ENCODE data around the gene HSD17B8.

The HSD17B8 gene

DNA sequence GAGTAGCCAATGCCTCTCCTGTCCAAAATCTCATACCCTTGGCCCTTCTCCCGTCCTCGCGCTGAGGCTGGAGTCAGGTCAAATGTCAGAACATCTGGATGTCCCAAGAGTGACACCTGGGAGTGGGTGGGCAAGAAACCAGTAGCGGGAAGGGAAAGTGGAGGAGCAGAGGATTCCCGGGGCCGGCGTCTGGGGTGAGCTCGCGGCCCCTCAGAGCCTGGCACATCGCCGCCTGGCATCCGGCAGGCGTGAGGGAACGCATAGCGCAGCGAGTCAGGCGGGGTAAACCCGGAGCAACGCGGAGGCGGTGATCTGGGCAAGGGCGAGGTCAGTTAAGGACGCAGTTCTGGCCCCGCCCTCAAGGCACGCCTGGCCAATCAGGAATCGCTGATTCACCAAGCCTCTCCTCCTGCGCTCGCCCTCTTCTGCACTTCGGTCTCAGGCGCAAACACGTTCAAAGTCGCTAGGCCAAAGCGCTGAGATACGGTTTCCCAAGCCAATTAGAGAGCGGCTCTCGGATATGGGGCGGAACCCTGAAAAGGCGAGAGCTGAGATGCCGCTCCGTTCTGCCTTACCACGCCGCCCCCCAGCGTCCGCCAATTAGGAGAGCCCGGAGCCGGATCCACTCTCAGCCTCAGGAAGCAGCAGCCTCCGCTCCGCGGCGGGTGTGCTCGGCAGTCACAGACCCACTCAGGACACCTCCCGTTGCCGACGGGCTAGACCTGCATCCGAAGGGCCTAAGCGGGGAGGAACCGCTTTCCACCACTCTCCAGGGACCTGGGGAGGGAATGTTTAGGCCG is 44.7 kb downstream of the HSD17B8 start:
- DNase-seq: peak; percentile 98

DNA sequence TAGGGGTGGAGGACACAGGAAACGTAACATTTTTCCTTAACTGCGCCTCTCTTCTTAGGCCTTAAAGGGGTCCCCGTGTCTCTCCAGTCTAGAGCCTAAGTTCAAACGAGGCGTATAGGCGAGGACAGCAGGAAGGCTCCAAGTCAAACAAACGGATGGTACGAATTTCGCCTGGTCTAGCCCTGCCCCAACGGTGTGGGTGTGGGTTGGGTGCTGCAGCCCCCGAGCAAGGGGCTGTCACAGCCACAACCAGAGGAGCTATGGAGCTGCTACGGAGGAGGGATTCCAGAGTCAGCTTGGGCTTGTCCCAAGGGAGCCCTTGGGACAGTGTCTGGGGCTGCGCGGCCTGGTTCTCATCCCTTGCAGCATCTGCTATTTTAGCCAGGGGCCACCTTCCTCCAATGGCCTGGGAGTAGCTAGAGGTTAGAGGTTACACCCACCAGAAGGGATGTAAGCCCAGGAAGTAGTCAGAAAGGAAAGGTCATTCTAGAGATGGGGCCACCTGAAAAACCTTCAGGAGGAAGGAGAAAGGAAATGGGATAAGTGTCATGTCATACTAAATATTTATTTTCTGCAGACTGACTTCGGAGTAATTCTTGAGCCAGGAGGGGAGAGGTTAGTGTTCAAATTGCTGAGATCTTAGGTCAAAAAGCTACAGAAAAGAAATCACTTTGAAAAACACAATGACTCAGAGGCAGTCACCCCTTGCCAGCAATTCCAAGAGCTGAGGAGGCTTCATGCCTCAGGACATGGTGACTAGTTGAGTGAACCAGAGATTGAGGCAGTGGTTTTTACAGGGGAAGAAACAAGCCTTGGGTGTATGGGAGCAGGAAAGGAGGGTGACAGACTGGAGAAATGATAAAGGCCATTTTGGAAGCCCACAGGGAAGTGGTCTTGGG is 45.5 kb downstream of the HSD17B8 start:
- DNase-seq: no peak

DNA sequence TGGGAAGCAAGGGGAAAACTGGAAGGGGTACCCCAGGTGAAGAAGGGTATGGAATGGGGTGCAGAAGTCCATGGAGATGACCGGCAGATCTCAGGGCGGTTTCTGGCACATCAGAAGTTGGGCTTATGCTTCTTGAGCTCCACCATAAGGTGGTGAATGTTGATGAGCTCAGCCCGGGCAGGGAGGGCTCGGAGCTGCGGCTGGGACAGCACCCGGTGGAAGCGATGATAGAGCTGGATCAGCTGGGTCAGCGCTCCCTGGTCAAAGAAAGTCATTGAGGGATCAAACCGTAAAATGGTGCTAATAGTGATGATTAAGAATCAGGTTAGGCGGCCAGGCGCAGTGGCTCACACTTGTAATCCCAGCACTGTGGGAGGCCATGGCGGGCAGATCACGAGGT is 46.3 kb downstream of the HSD17B8 start:
- no peak for DNase-seq

DNA sequence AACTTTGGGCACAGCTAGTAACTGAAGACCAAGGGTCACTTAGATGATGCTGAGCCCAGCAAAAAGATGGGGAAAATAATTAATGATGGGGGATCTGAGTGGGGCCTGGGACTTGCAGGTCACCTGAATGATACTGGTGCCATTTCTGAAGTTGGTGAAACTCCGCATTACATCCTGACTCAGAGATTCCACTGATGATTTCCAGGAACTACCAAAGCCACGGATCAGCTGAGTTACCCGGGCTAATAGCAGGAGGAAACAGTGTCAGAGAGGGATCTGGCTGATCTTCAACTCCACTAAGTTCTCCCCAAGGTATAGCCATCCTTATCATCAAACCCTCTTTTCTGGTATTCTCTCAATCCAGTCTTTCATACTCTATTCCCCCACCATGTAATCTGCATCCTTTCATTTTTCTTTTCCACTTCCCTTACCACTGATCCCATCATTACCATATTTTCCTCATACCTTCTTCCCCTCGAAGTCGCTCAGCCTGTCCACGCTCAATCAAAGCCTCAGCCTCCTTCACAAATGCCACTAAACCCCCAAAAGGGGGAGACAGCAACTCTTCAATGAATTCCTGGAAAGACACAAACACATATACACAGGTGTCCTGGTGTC is 47.0 kb downstream of the HSD17B8 start:
- DNase-seq: no peak

DNA sequence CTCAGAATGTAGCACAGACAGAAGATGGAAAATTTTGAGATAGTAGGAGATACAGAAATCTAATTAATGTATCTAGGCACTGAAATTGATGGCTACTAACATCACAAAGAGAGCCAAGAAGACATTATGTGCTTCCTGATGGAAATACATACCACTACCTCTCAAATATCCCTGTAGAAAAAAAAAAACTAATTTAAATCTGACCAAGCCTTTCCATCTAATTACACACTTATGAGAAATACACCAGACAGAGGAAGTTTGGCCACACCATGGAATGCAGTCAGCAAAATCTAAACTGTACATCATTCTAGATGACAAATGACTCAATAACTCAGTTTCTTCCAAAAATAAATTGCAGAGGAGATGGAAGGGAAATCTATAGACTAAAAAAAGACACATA is 48.3 kb downstream of the HSD17B8 start:
- DNase-seq: no peak

DNA sequence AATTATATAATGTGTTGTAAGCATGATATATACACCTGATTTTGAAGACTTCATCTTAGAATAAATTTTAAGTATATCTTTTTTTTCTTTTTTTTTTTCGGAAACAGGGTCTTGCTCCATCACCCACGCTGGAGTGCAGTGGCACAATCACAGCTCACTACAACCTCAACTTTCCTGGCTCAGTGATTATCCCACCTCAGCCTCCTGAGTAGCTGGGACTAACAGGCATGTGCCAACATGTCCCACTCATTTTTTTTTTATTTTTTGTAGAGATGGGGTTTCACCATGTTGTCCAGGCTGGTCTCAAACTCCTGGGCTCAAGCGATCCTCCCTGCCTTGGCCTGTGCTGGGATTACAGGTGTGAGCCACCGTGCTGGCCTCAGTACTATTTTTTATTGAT is 50.1 kb downstream of the HSD17B8 start:
- no peak for DNase-seq
